Measurements from ENCODE around the gene TP53RK.

DNA sequence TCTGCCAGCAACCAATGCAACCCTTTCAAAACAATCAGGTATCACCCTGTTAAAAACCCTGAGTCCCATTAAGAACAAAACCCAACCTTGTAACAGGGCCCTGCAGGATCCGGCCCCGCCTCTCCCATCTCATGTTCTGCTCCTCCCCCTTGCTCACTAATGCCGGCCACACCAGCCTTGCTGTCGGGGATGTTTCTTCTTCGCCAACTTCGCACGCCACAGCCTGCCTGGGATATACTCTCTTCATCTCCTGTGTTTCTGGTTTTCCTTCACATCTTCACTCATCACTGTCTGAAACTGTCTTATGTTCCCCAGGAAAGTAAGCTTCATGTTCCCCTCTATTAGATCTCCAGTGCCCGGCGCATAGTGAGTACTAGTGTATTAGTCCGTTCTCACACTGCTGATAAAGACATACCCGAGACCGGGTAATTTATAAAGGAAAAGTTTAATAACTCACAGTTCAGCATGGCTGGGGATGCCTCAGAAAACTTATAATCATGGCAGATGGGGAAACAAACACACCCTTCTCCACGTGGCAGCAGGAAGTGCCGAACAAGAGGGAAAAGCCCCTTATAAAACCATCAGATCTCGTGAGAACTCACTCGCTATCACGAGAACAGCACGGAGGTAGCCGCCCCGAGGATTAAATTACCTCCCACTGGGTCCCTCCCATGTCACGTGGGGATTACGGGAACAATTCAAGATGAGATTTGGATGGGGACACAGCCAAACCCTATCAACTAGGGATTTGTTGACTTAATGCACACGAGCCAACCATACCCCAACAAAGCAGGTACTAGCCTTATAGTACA lies 5.1 kb downstream of the TP53RK start:
- no peak for TF ChIP-seq POLR2A (IDR thresholded peaks at IDR 0.05; ENCODE audit: low read length)
- no peak for TF ChIP-seq GATA1 (IDR thresholded peaks at IDR 0.05; ENCODE audit: low read depth, low read length)

Measured in erythroblast (primary cell).